Liver (tissue), 9 donors: Measurements from ENCODE around the gene SBK2. TPM values are rescaled to one million over a fixed set of nuclear protein-coding genes. Genes with fewer than 3 reads are reported as not detected.

Experiments used
- DNase-seq: peaks from one replicate; pipeline ENCODE4 v3.0.0-alpha.2; 2017; ENCODE audit warnings: low spot score
- H3K27ac ChIP-seq, 2 donors: one replicate each; pipeline ENCODE4 v1.7.0; 2013; ENCODE audit warnings: inconsistent platforms in 2 of 2, low read length in 2 of 2, control low read depth in 1 of 2, low read depth in 1 of 2, mild to moderate bottlenecking in 1 of 2
- H3K27me3 ChIP-seq, 4 donors: one replicate each; pipeline versions ENCODE4 v1.6.1 to v1.7.0; 2013; ENCODE audit warnings: low read length in 3 of 4, inconsistent platforms in 1 of 4, mild to moderate bottlenecking in 1 of 4, moderate library complexity in 1 of 4; ENCODE audit not compliant: control insufficient read depth in 4 of 4, insufficient read depth in 4 of 4
- H3K36me3 ChIP-seq, 4 donors: one replicate each; pipeline versions ENCODE4 v1.6.1 to v1.7.0; 2013; ENCODE audit warnings: low read length in 3 of 4, mild to moderate bottlenecking in 3 of 4, low read depth in 1 of 4, moderate library complexity in 1 of 4; ENCODE audit not compliant: control insufficient read depth in 4 of 4, insufficient read depth in 3 of 4
- H3K4me1 ChIP-seq, 4 donors: one replicate each; pipeline versions ENCODE4 v1.6.1 to v1.7.0; 2013; ENCODE audit warnings: low read length in 3 of 4, mild to moderate bottlenecking in 3 of 4, moderate library complexity in 1 of 4; ENCODE audit not compliant: control insufficient read depth in 4 of 4, insufficient read depth in 4 of 4
- H3K4me3 ChIP-seq, 3 donors: one replicate each; pipeline versions ENCODE4 v1.6.1 to v1.7.0; 2013; ENCODE audit warnings: low read length in 3 of 3, control low read depth in 1 of 3, low read depth in 1 of 3, mild to moderate bottlenecking in 1 of 3
- H3K9ac ChIP-seq, 2 donors: one replicate each; pipeline ENCODE4 v1.7.0; 2013; ENCODE audit warnings: low read length in 2 of 2, mild to moderate bottlenecking in 2 of 2, moderate library complexity in 2 of 2, control low read depth in 1 of 2, low read depth in 1 of 2
- H3K9me3 ChIP-seq, 4 donors: one replicate each; pipeline versions ENCODE4 v1.6.1 to v1.7.0; 2013; ENCODE audit warnings: low read length in 3 of 4; ENCODE audit not compliant: control insufficient read depth in 4 of 4
- EGR1 ChIP-seq, 2 donors: IDR thresholded peaks; 2 replicates each; pipeline ENCODE4 v1.6.1; 2016 to 2018; ENCODE audit warnings: antibody characterized with exemption in 2 of 2, low read depth in 2 of 2
- FOXA1 ChIP-seq: IDR thresholded peaks from 2 replicates; pipeline ENCODE4 v1.6.1; 2016; ENCODE audit warnings: antibody characterized with exemption
- FOXA2 ChIP-seq: IDR thresholded peaks from 2 replicates; pipeline ENCODE4 v1.6.1; 2016; ENCODE audit warnings: antibody characterized with exemption
- GABPA ChIP-seq, 2 donors: IDR thresholded peaks in 1 of 2; conservative IDR thresholded peaks in 1 of 2; 2 replicates each; pipeline ENCODE4 v1.6.1; 2016; ENCODE audit warnings: antibody characterized with exemption in 2 of 2, mild to moderate bottlenecking in 1 of 2, moderate library complexity in 1 of 2
- HNF4A ChIP-seq, 2 donors: conservative IDR thresholded peaks; 2 replicates each; pipeline ENCODE4 v1.6.1; 2016; ENCODE audit warnings: antibody characterized with exemption in 2 of 2, mild to moderate bottlenecking in 2 of 2
- HNF4G ChIP-seq: IDR thresholded peaks from 2 replicates; pipeline ENCODE4 v1.6.1; 2016; ENCODE audit warnings: antibody characterized with exemption
- JUND ChIP-seq, 2 donors: IDR thresholded peaks; 2 replicates each; pipeline ENCODE4 v1.6.1; 2016; ENCODE audit warnings: antibody characterized with exemption in 2 of 2
- NR2F2 ChIP-seq: IDR thresholded peaks from 2 replicates; pipeline ENCODE4 v1.6.1; 2016; ENCODE audit warnings: antibody characterized with exemption
- RAD21 ChIP-seq, 2 donors: IDR thresholded peaks; 2 replicates each; pipeline ENCODE4 v1.6.1; 2016; ENCODE audit warnings: antibody characterized with exemption in 2 of 2, mild to moderate bottlenecking in 2 of 2
- RXRA ChIP-seq, 2 donors: IDR thresholded peaks; 2 replicates each; pipeline ENCODE4 v1.6.1; 2017 to 2018; ENCODE audit warnings: antibody characterized with exemption in 2 of 2, mild to moderate bottlenecking in 1 of 2
- SP1 ChIP-seq: IDR thresholded peaks from 2 replicates; pipeline ENCODE4 v1.6.1; 2018; ENCODE audit warnings: antibody characterized with exemption, mild to moderate bottlenecking
- TAF1 ChIP-seq: conservative IDR thresholded peaks from 2 replicates; pipeline ENCODE4 v1.6.1; 2016; ENCODE audit warnings: antibody characterized with exemption, mild to moderate bottlenecking
- YY1 ChIP-seq: IDR thresholded peaks from 2 replicates; pipeline ENCODE4 v1.6.1; 2016; ENCODE audit warnings: antibody characterized with exemption, mild to moderate bottlenecking
- WGBS: extraction: QIAGEN DNeasy Blood & Tissue Kit; methylation state at CpG from one replicate; pipeline ENCODE4 v1.1.7; 2013; 5-methylcytosine and 5-hydroxymethylcytosine counted together
- polyA plus RNA-seq, 2 donors: library from polyadenylated mRNA; stranded (reverse) in 1 of 2; unstranded in 1 of 2; fragments of 200-250 nt in 1 of 2; fragments of >200 nt in 1 of 2; fragmentation: Nextera tagmentation in 1 of 2; extraction: Ambion mirVana in 1 of 2; gene quantifications; one replicate each; pipeline versions ENCODE4 v1.2.1 to v1.2.3, GENCODE V29; 2013 to 2015
- total RNA-seq, 2 donors: library from RNA; depleted of rRNA; stranded (reverse); fragments of >200 nt; gene quantifications; one replicate each; pipeline ENCODE4 v1.2.3, GENCODE V29; 2014
- TF ChIP-seq, protein P1 (sequence below): IDR thresholded peaks from 2 replicates; pipeline ENCODE4 v1.6.1; 2016; ENCODE audit warnings: antibody characterized with exemption
- TF ChIP-seq, protein P2 (sequence below): IDR thresholded peaks from 2 replicates; pipeline ENCODE4 v1.6.1; 2016; ENCODE audit warnings: antibody characterized with exemption
- TF ChIP-seq, protein P3 (sequence below): fragments of 150-350 bp; IDR thresholded peaks from 2 replicates; pipeline ENCODE4 v1.5.1; 2017; ENCODE audit warnings: improper control_type of control experiment, low read depth, low read length; ENCODE audit not compliant: missing input control
- TF ChIP-seq, protein P4 (sequence below): IDR thresholded peaks from 2 replicates; pipeline ENCODE4 v1.6.1; 2016; ENCODE audit warnings: antibody characterized with exemption
- donor health status: healthy.
- donor health status: healthy.
- donor health status: healthy.
- donor health status: healthy.
- donor health status: healthy.

SBK2 gene
- total and polyA plus RNA-seq, 4 donors = not detected

DNA sequence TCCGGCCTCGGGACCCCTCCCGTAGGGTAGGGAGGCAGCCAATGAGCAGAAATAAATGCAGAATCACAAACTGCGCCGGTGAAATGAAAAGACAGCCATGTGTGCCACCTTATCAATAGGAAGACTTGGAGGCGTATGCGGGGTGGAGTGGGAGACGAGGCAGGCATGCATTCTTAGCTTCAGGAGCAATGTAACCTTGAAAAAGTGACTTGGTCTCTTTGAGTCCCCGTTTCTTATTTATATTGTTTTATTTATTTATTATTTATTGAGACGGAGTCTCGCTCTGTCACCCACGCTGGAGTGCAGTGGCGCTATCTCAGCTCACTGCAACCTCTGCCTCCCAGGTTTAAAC lies 32.7 kb downstream of the SBK2 start:
- TF ChIP-seq, protein P1, sequence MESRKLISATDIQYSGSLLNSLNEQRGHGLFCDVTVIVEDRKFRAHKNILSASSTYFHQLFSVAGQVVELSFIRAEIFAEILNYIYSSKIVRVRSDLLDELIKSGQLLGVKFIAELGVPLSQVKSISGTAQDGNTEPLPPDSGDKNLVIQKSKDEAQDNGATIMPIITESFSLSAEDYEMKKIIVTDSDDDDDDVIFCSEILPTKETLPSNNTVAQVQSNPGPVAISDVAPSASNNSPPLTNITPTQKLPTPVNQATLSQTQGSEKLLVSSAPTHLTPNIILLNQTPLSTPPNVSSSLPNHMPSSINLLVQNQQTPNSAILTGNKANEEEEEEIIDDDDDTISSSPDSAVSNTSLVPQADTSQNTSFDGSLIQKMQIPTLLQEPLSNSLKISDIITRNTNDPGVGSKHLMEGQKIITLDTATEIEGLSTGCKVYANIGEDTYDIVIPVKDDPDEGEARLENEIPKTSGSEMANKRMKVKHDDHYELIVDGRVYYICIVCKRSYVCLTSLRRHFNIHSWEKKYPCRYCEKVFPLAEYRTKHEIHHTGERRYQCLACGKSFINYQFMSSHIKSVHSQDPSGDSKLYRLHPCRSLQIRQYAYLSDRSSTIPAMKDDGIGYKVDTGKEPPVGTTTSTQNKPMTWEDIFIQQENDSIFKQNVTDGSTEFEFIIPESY = no peak
- TF ChIP-seq YY1 (no peak), TAF1 (no peak), SP1 (no peak), GABPA (IDR thresholded peaks at IDR 0.05 in 1 of 2, conservative IDR thresholded peaks at IDR 0.05 in 1 of 2) (no peak), RAD21 (IDR thresholded peaks at IDR 0.05) (no peak), HNF4A (conservative IDR thresholded peaks at IDR 0.05) (no peak), JUND (IDR thresholded peaks at IDR 0.05) (no peak), EGR1 (IDR thresholded peaks at IDR 0.05; ENCODE audit: low read depth in 2 of 2) (no peak), NR2F2 (no peak), FOXA2 (no peak), HNF4G (no peak)
- TF ChIP-seq, protein P2, sequence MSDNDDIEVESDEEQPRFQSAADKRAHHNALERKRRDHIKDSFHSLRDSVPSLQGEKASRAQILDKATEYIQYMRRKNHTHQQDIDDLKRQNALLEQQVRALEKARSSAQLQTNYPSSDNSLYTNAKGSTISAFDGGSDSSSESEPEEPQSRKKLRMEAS = no peak
- TF ChIP-seq, protein P3, sequence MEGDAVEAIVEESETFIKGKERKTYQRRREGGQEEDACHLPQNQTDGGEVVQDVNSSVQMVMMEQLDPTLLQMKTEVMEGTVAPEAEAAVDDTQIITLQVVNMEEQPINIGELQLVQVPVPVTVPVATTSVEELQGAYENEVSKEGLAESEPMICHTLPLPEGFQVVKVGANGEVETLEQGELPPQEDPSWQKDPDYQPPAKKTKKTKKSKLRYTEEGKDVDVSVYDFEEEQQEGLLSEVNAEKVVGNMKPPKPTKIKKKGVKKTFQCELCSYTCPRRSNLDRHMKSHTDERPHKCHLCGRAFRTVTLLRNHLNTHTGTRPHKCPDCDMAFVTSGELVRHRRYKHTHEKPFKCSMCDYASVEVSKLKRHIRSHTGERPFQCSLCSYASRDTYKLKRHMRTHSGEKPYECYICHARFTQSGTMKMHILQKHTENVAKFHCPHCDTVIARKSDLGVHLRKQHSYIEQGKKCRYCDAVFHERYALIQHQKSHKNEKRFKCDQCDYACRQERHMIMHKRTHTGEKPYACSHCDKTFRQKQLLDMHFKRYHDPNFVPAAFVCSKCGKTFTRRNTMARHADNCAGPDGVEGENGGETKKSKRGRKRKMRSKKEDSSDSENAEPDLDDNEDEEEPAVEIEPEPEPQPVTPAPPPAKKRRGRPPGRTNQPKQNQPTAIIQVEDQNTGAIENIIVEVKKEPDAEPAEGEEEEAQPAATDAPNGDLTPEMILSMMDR = no peak
- Histone ChIP-seq H3K9ac (no peak overlapping the region), H3K36me3 (no peaks in the 10 kb centered on the region), H3K27ac (no peak overlapping the region), H3K4me3 (no peak overlapping the region), H3K9me3 (no peaks in the 10 kb centered on the region), H3K27me3 (no peaks in the 10 kb centered on the region), H3K4me1 (peaks cover 0 to 6% (median 3%) of the 10 kb centered on the region in 4 donors)
- WGBS = 29% methylated on average over 13 of the region's 13 CpGs
- no peak for DNase-seq

DNA sequence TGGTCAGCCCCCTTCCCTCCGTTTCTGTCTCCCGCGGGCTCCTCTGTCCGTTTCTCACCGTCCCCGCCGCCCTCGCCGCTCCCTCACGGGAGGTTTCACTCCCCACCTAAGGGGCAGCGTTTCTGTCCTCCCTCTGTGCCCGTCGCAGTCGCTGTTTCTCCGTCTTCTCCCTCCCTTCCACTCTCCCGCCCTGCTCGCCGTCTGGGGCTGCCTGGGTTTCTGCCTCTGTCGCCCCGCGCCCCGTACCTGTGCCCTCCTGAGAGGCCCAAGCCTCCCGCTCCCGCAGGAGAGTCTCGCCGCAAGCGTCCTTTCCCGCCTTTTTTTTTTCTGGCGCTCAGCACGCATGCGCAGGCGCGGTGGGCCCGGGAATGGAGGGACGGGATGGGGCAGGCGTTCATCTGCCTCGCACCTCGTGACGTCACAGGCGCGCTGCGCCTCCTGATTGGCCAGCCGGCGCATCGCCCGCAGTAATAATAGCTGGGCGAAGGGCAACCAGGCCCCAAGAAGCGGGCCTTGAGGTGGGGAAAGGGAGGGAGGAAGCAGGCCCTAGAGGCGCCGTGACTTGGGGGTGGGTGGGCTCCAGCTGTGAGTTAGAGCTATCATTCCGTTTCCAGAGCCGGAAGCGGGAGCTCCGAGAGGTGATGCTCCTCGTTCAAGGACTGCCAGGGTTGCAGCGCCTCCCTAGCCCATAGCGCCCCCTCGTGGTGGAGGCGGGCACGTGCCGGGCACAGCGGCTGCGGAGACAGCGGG lies 33.3 kb downstream of the SBK2 start:
- TF ChIP-seq RAD21 (IDR thresholded peaks at IDR 0.05) (peak; percentile 80 to 93), SP1 (peak; percentile 51), JUND (IDR thresholded peaks at IDR 0.05) (no peak), RXRA (IDR thresholded peaks at IDR 0.05) (no peak), FOXA1 (no peak), TAF1 (no peak), HNF4G (no peak), HNF4A (conservative IDR thresholded peaks at IDR 0.05) (no peak), EGR1 (IDR thresholded peaks at IDR 0.05; ENCODE audit: low read depth in 2 of 2) (no peak), YY1 (no peak), FOXA2 (no peak), GABPA (IDR thresholded peaks at IDR 0.05 in 1 of 2, conservative IDR thresholded peaks at IDR 0.05 in 1 of 2) (no peak)
- TF ChIP-seq, protein P2 = no peak
- TF ChIP-seq, protein P1 = no peak
- TF ChIP-seq, protein P4, sequence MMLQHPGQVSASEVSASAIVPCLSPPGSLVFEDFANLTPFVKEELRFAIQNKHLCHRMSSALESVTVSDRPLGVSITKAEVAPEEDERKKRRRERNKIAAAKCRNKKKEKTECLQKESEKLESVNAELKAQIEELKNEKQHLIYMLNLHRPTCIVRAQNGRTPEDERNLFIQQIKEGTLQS = no peak
- TF ChIP-seq, protein P3 = peak; percentile 84
- WGBS = 16% methylated on average over 64 of the region's 64 CpGs
- H3K36me3 ChIP-seq = no peaks in the 10 kb centered on the region
- H3K9me3 ChIP-seq = no peaks in the 10 kb centered on the region
- H3K27ac ChIP-seq = no peak overlapping the region
- DNase-seq = peak; percentile 91
- no peaks in the 10 kb centered on the region for H3K27me3 ChIP-seq
- peak overlapping the region in 1 of 3 donors; percentile 13 for H3K4me3 ChIP-seq
- H3K9ac ChIP-seq = no peak overlapping the region
- H3K4me1 ChIP-seq = peaks cover 0 to 6% (median 3%) of the 10 kb centered on the region in 4 donors
